Activated T-cell treated with anti-CD3 and anti-CD28 coated beads, Interleukin-2, amount 50 U/mL, for 48 hours (primary cell): ENCODE data around the gene UHRF1.
A peak's percentile ranks its signal among the peaks of the same experiment; 100 is the strongest.

Experiments
- DNase-seq, 2 experiments: peaks; one replicate each; pipeline ENCODE4 v3.0.0-alpha.2; 2020

Gene UHRF1

GRCh38 chr19:4991996-4992698, 82.8 kb downstream of the UHRF1 start:
- DNase-seq = no peak

DNA sequence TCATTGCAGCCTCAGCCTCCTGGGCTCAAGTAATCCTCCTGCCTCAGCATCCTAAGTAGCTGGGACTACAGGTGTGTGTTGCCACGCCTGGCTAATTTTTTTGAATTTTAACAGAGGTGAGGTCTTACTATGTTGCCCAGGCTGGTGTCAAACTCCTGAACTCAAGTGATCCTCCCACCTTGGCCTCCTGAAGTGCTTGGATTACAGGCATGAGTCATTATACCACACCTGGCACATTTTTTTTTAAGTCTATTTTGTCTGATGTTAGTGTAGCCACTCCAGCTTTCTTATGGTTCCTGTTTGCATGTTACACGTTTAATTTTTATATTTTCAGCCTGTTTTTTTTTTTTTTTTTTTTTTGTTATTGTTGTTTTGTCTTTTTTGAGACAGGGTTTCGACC, 84.4 kb downstream of the UHRF1 start:
- DNase-seq = no peak

GRCh38 chr19:4996701-4997100, 87.4 kb downstream of the UHRF1 start:
- no peak for DNase-seq

DNA sequence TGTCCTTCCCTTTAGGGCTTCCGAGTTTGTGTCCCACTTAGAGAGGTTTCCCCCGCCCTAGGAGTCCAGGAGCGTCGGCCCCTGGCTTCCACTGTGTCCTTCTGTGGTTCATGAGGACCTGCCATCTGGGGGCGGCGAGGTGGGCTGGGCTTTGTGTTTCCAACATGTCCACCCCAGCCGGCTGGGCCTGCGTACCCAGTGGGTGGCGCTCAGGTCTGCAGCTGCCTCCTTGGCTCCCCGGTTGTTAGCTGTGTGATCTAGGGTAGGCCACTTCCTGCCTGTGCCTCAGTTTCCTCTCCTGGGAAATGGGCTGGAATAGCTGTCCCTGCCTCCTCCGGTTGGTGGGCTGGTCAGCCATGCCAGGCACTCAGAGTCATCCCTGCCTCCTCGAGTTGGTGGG, 88.0 kb downstream of the UHRF1 start:
- no peak for DNase-seq

GRCh38 chr19:5000120-5000611, 90.9 kb downstream of the UHRF1 start:
- DNase-seq = no peak

GRCh38 chr19:5001615-5002014, 92.3 kb downstream of the UHRF1 start:
- DNase-seq = peak; percentile 53 to 60

DNA sequence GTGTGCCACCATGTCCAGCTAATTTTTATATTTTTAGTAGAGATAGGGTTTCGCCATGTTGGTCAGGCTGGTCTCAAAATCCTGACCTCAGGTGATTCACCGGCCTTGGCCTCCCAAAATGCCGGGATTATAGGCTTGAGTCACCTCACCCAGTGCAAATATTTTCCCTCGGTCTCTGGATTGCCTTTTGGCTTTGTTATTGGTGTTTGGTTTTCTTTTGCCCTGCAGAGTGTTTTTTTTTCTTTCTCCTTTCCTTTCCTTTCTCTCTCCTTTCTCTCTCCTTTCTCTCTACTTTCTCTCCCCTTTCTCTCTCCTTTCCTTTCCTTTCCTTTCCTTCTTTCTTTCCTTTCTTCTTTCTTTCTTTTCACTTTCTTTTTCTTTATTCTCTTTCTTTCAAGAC, 92.8 kb downstream of the UHRF1 start:
- no peak for DNase-seq

DNA sequence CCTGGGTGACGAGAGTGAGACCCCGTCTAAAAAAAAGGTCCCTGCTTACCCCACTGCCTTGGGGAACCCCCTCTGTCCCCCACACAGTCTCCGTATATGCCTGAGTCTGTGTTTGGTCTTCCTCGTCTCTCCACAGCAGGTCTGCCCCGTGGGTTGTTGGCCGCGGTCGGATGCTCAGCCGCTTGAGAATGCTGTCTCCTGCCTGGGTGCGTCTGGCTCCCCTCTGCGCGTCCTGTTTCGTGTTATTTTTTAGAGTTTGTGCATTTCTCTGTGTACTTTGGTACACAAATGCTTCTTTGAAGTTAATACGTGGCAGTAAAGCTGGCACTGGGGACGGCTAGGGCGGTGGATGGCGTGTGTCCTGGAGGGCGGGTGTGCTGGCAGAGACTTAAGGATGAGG, 94.5 kb downstream of the UHRF1 start:
- DNase-seq = no peak

DNA sequence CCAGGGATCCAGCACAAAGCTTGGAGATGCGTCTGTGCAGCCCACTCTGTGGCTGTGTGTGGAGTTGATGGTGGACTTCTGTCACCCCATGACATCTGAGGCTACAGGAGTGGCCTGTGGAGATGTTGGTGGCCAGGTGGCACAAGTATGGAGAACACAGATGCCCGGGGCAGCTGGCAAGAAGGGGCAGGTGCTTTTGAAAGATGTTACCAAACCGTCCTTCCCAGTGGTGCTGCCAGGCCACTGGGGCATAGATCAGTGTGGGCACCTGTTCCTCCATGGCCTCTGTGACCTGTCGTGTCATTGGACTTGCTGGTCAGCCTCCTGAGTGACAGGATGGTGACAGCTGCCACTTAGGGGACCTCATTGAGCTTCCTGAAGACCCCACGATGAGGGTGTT, 95.8 kb downstream of the UHRF1 start:
- no peak for DNase-seq

DNA sequence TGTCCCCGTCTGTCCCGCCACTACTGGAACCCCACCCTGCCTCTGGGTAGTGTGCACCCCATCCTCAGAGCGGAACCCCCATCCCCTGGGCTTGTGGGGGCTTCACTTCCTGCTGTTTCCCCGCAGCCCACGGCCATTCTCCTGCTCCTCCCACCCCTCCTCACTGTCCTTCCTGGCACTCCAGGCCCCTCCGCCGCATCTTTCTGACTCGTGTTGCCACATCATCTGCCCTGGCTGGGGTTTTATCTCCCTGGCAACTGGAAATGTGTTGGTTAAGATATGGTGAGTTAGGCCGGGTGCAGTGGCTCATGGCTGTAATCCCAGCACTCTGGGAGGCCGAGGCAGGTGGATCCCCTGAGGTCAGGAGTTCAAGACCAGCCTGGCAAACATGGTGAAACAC, 96.9 kb downstream of the UHRF1 start:
- DNase-seq = no peak

DNA sequence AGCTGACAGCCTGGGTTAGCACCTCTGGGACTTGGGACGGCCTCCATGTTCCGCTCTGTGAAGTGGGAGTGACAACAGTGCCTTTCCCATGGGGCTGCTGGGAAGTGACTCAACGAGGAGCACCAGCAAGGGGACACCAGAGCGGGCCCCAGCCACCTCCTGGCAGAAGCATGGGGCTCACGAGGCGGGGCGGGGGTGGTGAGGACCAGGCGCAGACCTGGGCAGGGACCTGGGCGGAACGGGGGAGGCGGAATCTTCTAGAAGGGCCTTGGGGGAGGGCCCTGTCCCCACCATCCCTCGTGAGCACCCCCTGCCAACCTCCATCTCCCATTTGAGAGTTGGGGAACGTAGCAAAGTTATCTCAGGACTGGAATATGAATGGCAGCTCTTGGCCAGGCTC, 97.5 kb downstream of the UHRF1 start:
- DNase-seq = no peak
